ENCODE results near the gene FAAP20. TPM values are rescaled to one million over a fixed set of nuclear protein-coding genes. Genes with fewer than 3 reads are reported as not detected.

Gene FAAP20
- total and polyA plus RNA-seq, 9 of the 15 experiments (the other 6 are each of a cell fraction or from before 2014, with no cell fraction given) = 0.58 to 143 (median 9.9) TPM

DNA sequence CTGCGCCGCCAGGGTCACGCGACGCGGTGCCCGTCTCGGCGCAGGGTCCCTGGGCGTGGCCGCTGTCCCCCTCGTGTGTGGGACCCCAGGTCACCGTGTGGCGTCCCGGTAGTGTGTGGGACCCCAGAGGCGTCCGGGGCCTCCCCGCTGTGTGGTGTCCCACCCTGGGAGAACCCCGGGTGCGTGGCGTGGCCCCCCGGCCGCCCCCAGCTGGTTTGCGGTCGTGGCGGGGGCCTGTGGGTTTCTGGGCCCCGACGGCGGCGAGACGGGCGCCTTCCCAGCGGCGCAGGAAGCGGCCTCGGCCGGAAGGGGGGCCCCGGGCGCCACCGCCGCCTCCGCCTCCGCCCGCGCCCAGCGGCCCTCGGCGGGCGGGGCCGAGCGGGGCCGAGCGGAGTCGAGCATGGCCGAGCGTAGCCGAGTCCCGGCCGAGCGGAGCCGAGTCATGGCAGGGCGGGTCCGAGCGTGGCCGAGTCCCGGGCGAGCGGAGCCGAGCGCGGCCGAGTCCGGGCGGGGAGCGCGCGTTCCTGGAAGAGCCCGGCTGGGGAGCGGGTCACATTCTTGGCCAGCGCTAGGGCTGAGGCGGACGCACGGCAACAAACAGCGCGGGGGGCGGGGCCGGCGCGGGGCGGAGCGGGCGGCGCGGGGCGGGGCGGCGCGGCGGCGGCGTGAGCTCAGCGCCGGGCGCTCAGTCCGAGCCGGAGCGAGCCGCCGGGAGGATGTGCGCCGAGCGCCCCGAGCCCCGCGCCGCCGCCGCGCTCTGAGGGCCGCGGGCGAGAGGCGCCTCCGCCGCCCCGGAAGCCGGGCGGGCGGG lies 33.0 kb upstream of the FAAP20 start (continued):
- TF ChIP-seq CBX2 (IDR thresholded peaks at IDR 0.05; ENCODE audit: insufficient read depth, low read length, poor library complexity, severe bottlenecking) (no peak), ZNF436 (CRISPR knock-in tag; IDR thresholded peaks at IDR 0.05) (no peak), DIDO1 (tag; IDR thresholded peaks at IDR 0.05; ENCODE audit: low read depth) (no peak), ETV6 (IDR thresholded peaks at IDR 0.05; ENCODE audit: borderline replicate concordance in 1 of 2, low read depth in 2 of 2, low read length in 1 of 2) (no peak), ETV6 (CRISPR knock-in tag; IDR thresholded peaks at IDR 0.05; ENCODE audit: borderline replicate concordance) (0 out of 2 replicates have a peak, but pooled peaks have one; percentile 47), BRD4 (IDR thresholded peaks at IDR 0.05) (0 out of 2 replicates have a peak, but pooled peaks have one; percentile 45), ESRRA (IDR thresholded peaks at IDR 0.05; ENCODE audit: borderline replicate concordance, low read depth) (peak; percentile 84; the same call in 1 of the 2 replicates), ZEB2 (IDR thresholded peaks at IDR 0.05) (no peak), CBFB (CRISPR knock-in tag; IDR thresholded peaks at IDR 0.05) (peak; percentile 82), RBM14 (IDR thresholded peaks at IDR 0.05; ENCODE audit: borderline replicate concordance, insufficient read depth, low read depth, low read length) (no peak), PHF20 (IDR thresholded peaks at IDR 0.05; ENCODE audit: partially characterized antibody) (peak; percentile 57), HMGN3 (IDR thresholded peaks at IDR 0.05; ENCODE audit: borderline replicate concordance, extremely low read depth, insufficient read length, low read depth, low read length) (peak; percentile 84), TCF7L2 (IDR thresholded peaks at IDR 0.05; ENCODE audit: low read depth, low read length) (no peak)
- TF ChIP-seq, protein P1, sequence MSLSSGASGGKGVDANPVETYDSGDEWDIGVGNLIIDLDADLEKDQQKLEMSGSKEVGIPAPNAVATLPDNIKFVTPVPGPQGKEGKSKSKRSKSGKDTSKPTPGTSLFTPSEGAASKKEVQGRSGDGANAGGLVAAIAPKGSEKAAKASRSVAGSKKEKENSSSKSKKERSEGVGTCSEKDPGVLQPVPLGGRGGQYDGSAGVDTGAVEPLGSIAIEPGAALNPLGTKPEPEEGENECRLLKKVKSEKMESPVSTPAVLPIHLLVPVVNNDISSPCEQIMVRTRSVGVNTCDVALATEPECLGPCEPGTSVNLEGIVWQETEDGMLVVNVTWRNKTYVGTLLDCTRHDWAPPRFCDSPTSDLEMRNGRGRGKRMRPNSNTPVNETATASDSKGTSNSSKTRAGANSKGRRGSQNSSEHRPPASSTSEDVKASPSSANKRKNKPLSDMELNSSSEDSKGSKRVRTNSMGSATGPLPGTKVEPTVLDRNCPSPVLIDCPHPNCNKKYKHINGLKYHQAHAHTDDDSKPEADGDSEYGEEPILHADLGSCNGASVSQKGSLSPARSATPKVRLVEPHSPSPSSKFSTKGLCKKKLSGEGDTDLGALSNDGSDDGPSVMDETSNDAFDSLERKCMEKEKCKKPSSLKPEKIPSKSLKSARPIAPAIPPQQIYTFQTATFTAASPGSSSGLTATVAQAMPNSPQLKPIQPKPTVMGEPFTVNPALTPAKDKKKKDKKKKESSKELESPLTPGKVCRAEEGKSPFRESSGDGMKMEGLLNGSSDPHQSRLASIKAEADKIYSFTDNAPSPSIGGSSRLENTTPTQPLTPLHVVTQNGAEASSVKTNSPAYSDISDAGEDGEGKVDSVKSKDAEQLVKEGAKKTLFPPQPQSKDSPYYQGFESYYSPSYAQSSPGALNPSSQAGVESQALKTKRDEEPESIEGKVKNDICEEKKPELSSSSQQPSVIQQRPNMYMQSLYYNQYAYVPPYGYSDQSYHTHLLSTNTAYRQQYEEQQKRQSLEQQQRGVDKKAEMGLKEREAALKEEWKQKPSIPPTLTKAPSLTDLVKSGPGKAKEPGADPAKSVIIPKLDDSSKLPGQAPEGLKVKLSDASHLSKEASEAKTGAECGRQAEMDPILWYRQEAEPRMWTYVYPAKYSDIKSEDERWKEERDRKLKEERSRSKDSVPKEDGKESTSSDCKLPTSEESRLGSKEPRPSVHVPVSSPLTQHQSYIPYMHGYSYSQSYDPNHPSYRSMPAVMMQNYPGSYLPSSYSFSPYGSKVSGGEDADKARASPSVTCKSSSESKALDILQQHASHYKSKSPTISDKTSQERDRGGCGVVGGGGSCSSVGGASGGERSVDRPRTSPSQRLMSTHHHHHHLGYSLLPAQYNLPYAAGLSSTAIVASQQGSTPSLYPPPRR (CRISPR knock-in tag; IDR thresholded peaks at IDR 0.05; ENCODE audit: borderline replicate concordance) = no peak
- TF ChIP-seq, protein P2, sequence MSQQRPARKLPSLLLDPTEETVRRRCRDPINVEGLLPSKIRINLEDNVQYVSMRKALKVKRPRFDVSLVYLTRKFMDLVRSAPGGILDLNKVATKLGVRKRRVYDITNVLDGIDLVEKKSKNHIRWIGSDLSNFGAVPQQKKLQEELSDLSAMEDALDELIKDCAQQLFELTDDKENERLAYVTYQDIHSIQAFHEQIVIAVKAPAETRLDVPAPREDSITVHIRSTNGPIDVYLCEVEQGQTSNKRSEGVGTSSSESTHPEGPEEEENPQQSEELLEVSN (IDR thresholded peaks at IDR 0.05; ENCODE audit: borderline replicate concordance in 1 of 2, extremely low read depth in 1 of 2, insufficient read depth in 1 of 2, insufficient read length in 1 of 2, low read depth in 1 of 2, low read length in 1 of 2, poor library complexity in 1 of 2, severe bottlenecking in 1 of 2) = peak; percentile 22 to 63
- TF ChIP-seq, protein P3, sequence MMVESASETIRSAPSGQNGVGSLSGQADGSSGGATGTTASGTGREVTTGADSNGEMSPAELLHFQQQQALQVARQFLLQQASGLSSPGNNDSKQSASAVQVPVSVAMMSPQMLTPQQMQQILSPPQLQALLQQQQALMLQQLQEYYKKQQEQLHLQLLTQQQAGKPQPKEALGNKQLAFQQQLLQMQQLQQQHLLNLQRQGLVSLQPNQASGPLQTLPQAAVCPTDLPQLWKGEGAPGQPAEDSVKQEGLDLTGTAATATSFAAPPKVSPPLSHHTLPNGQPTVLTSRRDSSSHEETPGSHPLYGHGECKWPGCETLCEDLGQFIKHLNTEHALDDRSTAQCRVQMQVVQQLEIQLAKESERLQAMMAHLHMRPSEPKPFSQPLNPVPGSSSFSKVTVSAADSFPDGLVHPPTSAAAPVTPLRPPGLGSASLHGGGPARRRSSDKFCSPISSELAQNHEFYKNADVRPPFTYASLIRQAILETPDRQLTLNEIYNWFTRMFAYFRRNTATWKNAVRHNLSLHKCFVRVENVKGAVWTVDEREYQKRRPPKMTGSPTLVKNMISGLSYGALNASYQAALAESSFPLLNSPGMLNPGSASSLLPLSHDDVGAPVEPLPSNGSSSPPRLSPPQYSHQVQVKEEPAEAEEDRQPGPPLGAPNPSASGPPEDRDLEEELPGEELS (CRISPR knock-in tag; IDR thresholded peaks at IDR 0.05; ENCODE audit: borderline replicate concordance) = no peak; the same call in 1 of the 2 replicates
